IMR-90 (cell line): ENCODE data around the gene PGF. TPM values are rescaled to one million over a fixed set of nuclear protein-coding genes. Genes with fewer than 3 reads are reported as not detected.

ENCODE experiments used
- CEBPB ChIP-seq: IDR thresholded peaks from 2 replicates; pipeline ENCODE4 v1.6.1; 2012; ENCODE audit warnings: low read depth, low read length, improper control_type of control experiment
- FOS ChIP-seq: fragments of 150-350 bp; IDR thresholded peaks from 2 replicates; pipeline ENCODE4 v1.6.1; 2016; ENCODE audit warnings: low read depth, low read length
- MAFK ChIP-seq: IDR thresholded peaks from 2 replicates; pipeline ENCODE4 v1.6.1; 2012; ENCODE audit warnings: low read depth, low read length, improper control_type of control experiment
- MAZ ChIP-seq: IDR thresholded peaks from 2 replicates; pipeline ENCODE4 v1.6.1; 2012; ENCODE audit warnings: low read depth, mild to moderate bottlenecking, low read length, improper control_type of control experiment, moderate library complexity, borderline replicate concordance
- POLR2A ChIP-seq: IDR thresholded peaks from 2 replicates; pipeline ENCODE4 v1.6.1; 2012; ENCODE audit warnings: mild to moderate bottlenecking, low read depth, low read length
- polyA plus RNA-seq, 3 experiments: library from polyadenylated mRNA; depleted of rRNA; stranded (reverse); fragments of >200 nt; gene quantifications; 2 replicates each; pipeline ENCODE4 v1.2.3, GENCODE V29; 2012; ENCODE audit warnings: low replicate concordance in 1 of 3
- total RNA-seq: library from RNA; depleted of rRNA; stranded (reverse); fragments of >200 nt; gene quantifications from 2 replicates; pipeline ENCODE4 v1.2.3, GENCODE V29; 2012

Gene PGF
- total and polyA plus RNA-seq, 2 of the 4 experiments (the other 2 are of a cell fraction): 0.36 to 0.39 TPM

DNA sequence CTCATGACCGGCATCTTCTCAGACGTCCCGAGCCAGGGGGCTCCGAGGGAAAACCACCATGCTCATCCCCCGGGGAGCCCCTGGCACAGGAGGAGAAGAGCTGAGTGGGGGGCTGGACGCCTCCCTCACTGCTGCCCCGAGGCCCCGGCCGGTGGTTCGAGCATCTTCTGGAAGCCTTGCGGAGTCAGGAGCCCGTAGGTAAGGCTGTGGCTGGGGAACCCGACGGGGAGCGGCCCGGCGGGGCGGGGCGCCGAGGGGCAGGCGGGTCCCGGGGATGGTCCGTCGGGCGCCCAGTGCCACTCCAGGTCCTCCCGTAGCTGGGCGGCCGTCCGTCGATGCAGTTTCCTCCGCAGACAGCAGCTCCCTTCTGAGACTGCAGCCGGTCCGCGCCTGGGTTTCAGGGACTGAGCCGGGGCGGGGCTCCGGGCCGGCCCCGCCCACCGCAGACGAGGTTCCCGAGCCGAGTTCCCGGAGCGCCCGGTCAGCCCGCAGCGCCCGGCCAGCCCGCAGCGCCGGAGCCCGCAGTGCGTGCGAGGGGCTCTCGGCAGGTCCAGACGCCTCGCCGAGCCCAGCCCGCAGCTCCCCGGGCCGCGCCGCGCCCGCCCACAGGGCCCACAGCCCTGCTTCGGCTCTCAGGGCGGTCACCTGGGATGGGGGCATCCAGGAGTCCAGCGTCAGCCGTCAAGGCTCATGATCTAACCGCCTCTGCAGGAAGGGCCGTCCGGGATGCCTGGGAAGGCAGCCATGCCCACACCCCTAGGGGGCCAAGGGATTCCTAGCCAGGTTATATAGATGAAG, at the start of gene PGF (continued):
- no peak for TF ChIP-seq FOS
- no peak for TF ChIP-seq MAFK
- TF ChIP-seq MAZ: no peak
- no peak for TF ChIP-seq POLR2A
- no peak for TF ChIP-seq CEBPB
